22Rv1 (cell line): ENCODE results near the gene SARDH.

Experiments
- ZFX ChIP-seq: fragments of 450-650 bp; IDR thresholded peaks from 2 replicates; pipeline ENCODE4 v1.6.1; 2017; ENCODE audit warnings: antibody characterized with exemption, borderline replicate concordance
- TF ChIP-seq, protein P1 (sequence below): fragments of 450-650 bp; IDR thresholded peaks from 2 replicates; pipeline ENCODE4 v1.5.1; 2017; ENCODE audit warnings: mild to moderate bottlenecking

DNA sequence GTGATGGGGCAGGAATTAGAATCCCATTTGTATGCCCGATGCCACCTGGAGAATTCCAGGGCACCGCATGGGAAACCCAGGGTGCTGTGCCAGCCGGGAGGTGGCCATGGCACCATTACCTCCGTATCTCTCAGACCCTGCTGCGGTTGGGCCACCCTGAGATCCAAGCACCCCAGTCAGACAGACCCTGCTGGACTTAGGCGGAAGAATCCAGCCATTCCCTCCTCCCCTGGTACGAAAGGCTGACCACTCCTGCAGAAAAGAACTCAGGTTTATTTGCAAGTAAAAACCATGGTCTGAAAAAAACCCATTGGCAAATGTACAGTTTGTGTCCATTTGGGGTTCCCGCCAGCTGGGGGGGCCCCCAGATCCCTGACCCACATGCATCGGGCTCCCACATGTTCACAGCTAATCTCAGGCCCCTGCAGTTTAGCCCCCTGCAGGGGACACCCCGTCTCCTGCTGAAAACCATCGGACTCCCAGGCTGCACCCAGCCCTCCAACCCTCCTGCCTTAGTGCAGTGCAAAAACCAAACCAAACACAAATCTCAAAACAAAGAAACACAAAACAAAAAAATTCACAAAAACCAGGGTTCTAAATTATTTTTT is 23.6 kb upstream of the SARDH start:
- TF ChIP-seq, protein P1, sequence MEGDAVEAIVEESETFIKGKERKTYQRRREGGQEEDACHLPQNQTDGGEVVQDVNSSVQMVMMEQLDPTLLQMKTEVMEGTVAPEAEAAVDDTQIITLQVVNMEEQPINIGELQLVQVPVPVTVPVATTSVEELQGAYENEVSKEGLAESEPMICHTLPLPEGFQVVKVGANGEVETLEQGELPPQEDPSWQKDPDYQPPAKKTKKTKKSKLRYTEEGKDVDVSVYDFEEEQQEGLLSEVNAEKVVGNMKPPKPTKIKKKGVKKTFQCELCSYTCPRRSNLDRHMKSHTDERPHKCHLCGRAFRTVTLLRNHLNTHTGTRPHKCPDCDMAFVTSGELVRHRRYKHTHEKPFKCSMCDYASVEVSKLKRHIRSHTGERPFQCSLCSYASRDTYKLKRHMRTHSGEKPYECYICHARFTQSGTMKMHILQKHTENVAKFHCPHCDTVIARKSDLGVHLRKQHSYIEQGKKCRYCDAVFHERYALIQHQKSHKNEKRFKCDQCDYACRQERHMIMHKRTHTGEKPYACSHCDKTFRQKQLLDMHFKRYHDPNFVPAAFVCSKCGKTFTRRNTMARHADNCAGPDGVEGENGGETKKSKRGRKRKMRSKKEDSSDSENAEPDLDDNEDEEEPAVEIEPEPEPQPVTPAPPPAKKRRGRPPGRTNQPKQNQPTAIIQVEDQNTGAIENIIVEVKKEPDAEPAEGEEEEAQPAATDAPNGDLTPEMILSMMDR, result no peak
- TF ChIP-seq ZFX, result no peak
